HepG2 (cell line): ENCODE data around the gene ZNF777. TPM values are rescaled to one million over a fixed set of nuclear protein-coding genes. Genes with fewer than 3 reads are reported as not detected.
A peak's percentile ranks its signal among the peaks of the same experiment; 100 is the strongest.

Source experiments
- CBX2 ChIP-seq, 2 experiments: fragments of 200-600 bp in 1 of 2; sonication (generic); formaldehyde crosslinking in 1 of 2; IDR thresholded peaks; 2 replicates each; pipeline versions ENCODE4 v1.7.0 to v1.8.1; 2018 to 2022; ENCODE audit warnings: low read depth in 2 of 2, low read length in 1 of 2, mild to moderate bottlenecking in 1 of 2, missing genetic modification reagents in 1 of 2
- CHCHD3 ChIP-seq: sonication (generic); formaldehyde crosslinking; IDR thresholded peaks from 2 replicates; pipeline ENCODE4 v1.8.0; 2022; ENCODE audit warnings: mild to moderate bottlenecking, missing genetic modification reagents, moderate library complexity
- CREB1 ChIP-seq, 2 experiments: fragments of 450-650 bp in 1 of 2; IDR thresholded peaks; 2 replicates each; pipeline ENCODE4 v1.6.1; 2016 to 2017; ENCODE audit warnings: control low read depth in 1 of 2, mild to moderate bottlenecking in 1 of 2, missing compliant biosample characterization in 1 of 2, missing genetic modification characterization in 1 of 2
- MXI1 ChIP-seq: IDR thresholded peaks from 3 replicates; pipeline ENCODE4 v1.6.1; 2012; ENCODE audit warnings: low read depth, low read length, inconsistent platforms, borderline replicate concordance
- NR2F6 ChIP-seq, 2 experiments: IDR thresholded peaks; 2 replicates each; pipeline ENCODE4 v1.6.1; 2016; ENCODE audit warnings: antibody characterized with exemption in 1 of 2, mild to moderate bottlenecking in 1 of 2
- PRDM10 ChIP-seq: sonication (generic); formaldehyde crosslinking; IDR thresholded peaks from 2 replicates; pipeline ENCODE4 v1.4.0; 2020; ENCODE audit warnings: low read depth, missing genetic modification reagents
- ZBTB38 ChIP-seq: sonication (generic); formaldehyde crosslinking; IDR thresholded peaks from 2 replicates; pipeline ENCODE4 v1.5.1; 2020; ENCODE audit warnings: mild to moderate bottlenecking, missing genetic modification reagents
- ZMAT3 ChIP-seq: sonication (generic); formaldehyde crosslinking; conservative IDR thresholded peaks from 2 replicates; pipeline ENCODE4 v1.7.0; 2021; ENCODE audit warnings: missing genetic modification reagents
- ZNF547 ChIP-seq: sonication (generic); formaldehyde crosslinking; IDR thresholded peaks from 2 replicates; pipeline ENCODE4 v1.5.1; 2020; ENCODE audit warnings: mild to moderate bottlenecking, missing genetic modification reagents
- ZNF788 ChIP-seq: sonication (generic); formaldehyde crosslinking; IDR thresholded peaks from 2 replicates; pipeline ENCODE4 v1.5.0; 2020; ENCODE audit warnings: mild to moderate bottlenecking, missing genetic modification reagents, borderline replicate concordance
- polyA plus RNA-seq, 8 experiments: library from polyadenylated mRNA; depleted of rRNA in 3 of 8; stranded (reverse) in 7 of 8; unstranded in 1 of 8; fragments of >200 nt; fragmentation: Illumina TruSeq in 4 of 8; extraction: Trizol in 4 of 8; gene quantifications; 2 replicates each; pipeline versions ENCODE4 v1.2.1 to v1.2.3, GENCODE V29; 2011 to 2016; ENCODE audit warnings: low read depth in 4 of 8, missing spikeins in 1 of 8, mixed read lengths in 1 of 8; ENCODE audit not compliant: insufficient read depth in 1 of 8
- total RNA-seq, 5 experiments: library from RNA; depleted of rRNA; stranded (reverse); fragments of >200 nt; fragmentation: Illumina TruSeq; extraction: Trizol; gene quantifications; 2 replicates each; pipeline ENCODE4 v1.2.3, GENCODE V29; 2016; ENCODE audit warnings: low read depth in 1 of 5
- TF ChIP-seq, protein P1 (sequence below): sonication (generic); formaldehyde crosslinking; IDR thresholded peaks from 2 replicates; pipeline ENCODE4 v1.4.0; 2020; ENCODE audit warnings: mild to moderate bottlenecking, missing genetic modification reagents
- TF ChIP-seq, protein P2 (sequence below): IDR thresholded peaks from 2 replicates; pipeline ENCODE4 v1.6.1; 2016; ENCODE audit warnings: missing compliant biosample characterization, missing genetic modification reagents, borderline replicate concordance

The ZNF777 gene
- total and polyA plus RNA-seq, 2 of the 13 experiments (the other 11 are each of a cell fraction or from before 2014, with no cell fraction given) = 3.8 to 6.0 TPM

- TF ChIP-seq, protein P1, sequence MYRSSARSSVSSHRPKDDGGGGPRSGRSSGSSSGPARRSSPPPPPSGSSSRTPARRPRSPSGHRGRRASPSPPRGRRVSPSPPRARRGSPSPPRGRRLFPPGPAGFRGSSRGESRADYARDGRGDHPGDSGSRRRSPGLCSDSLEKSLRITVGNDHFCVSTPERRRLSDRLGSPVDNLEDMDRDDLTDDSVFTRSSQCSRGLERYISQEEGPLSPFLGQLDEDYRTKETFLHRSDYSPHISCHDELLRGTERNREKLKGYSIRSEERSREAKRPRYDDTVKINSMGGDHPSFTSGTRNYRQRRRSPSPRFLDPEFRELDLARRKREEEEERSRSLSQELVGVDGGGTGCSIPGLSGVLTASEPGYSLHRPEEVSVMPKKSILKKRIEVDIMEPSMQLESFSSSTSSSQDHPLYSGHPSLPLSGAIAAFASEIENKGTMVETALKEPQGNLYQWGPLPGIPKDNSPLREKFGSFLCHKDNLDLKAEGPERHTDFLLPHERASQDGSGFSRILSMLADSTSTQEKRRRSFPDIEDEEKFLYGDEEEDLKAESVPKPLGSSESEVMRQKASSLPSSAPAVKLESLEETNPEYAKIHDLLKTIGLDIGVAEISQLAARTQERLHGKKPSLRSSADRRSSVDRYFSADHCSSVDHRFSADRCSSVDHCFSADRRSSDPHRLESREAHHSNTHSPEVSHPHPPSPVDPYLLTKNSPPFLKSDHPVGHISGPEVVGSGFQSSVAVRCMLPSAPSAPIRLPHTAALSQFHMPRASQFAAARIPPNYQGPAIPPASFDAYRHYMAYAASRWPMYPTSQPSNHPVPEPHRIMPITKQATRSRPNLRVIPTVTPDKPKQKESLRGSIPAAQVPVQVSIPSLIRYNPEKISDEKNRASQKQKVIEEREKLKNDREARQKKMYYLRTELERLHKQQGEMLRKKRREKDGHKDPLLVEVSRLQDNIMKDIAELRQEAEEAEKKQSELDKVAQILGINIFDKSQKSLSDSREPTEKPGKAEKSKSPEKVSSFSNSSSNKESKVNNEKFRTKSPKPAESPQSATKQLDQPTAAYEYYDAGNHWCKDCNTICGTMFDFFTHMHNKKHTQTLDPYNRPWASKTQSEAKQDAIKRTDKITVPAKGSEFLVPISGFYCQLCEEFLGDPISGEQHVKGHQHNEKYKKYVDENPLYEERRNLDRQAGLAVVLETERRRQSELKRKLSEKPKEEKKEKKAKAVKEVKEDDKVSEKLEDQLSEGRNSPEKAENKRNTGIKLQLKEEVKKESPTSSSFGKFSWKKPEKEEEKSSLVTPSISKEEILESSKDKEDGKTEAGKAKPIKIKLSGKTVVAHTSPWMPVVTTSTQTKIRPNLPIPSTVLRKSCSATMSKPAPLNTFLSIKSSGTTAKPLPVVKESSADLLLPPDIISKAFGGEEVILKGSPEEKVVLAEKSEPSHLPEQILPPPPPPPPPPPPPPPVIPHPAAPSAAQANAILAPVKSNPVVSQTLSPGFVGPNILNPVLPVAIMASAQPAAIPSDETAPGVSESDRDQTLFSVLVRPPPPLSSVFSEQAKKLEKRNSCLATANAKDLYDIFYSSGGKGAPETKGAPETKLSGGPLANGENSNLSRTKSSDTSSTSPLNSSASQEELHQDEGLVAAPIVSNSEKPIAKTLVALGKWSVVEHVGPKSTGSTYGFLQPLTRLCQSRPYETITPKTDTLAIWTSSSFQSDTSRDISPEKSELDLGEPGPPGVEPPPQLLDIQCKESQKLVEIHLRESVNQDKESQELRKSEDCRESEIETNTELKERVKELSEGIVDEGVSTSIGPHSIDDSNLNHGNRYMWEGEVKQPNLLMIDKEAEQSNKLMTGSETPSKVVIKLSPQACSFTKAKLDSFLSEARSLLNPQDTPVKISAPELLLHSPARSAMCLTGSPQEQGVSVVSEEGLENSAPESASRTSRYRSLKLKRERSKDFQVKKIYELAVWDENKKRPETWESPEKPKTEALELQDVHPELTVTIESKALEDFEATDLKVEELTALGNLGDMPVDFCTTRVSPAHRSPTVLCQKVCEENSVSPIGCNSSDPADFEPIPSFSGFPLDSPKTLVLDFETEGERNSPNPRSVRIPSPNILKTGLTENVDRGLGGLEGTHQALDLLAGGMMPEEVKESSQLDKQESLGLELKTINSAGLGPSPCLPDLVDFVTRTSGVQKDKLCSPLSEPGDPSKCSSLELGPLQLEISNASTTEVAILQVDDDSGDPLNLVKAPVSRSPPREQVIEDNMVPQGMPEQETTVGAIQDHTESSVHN (CRISPR knock-in tag) = no peak
- TF ChIP-seq PRDM10 (CRISPR knock-in tag) (no peak), MXI1 (peak; percentile 68; the same call in 1 of the 3 replicates), ZBTB38 (CRISPR knock-in tag) (no peak), CREB1 (IDR thresholded peaks at IDR 0.05) (no peak), CREB1 (CRISPR knock-in tag; IDR thresholded peaks at IDR 0.05) (no peak), ZMAT3 (CRISPR knock-in tag) (no peak), CBX2 (IDR thresholded peaks at IDR 0.05; ENCODE audit: low read depth, low read length) (no peak), CBX2 (CRISPR knock-in tag; IDR thresholded peaks at IDR 0.05; ENCODE audit: low read depth) (no peak), NR2F6 (IDR thresholded peaks at IDR 0.05) (no peak), NR2F6 (CRISPR knock-in tag; IDR thresholded peaks at IDR 0.05) (no peak; the same call in 1 of the 2 replicates), ZNF547 (CRISPR knock-in tag) (no peak), CHCHD3 (CRISPR knock-in tag) (no peak), ZNF788 (CRISPR knock-in tag) (no peak)
- TF ChIP-seq, protein P2, sequence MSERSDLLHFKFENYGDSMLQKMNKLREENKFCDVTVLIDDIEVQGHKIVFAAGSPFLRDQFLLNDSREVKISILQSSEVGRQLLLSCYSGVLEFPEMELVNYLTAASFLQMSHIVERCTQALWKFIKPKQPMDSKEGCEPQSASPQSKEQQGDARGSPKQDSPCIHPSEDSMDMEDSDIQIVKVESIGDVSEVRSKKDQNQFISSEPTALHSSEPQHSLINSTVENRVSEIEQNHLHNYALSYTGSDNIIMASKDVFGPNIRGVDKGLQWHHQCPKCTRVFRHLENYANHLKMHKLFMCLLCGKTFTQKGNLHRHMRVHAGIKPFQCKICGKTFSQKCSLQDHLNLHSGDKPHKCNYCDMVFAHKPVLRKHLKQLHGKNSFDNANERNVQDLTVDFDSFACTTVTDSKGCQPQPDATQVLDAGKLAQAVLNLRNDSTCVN (CRISPR knock-in tag) = no peak
Measured at GRCh38 chr7:149497467-149498261, 36.8 kb upstream of the ZNF777 start, which contains the start of gene ZNF746 (continued).
